GM12878 (cell line): ENCODE results near the gene AATF. TPM values are rescaled to one million over a fixed set of nuclear protein-coding genes. Genes with fewer than 3 reads are reported as not detected.

ENCODE experiments used
- ATAC-seq: fragments of 200-7000 bp; cut with Tn5 transposase; 3 replicates; pipeline ENCODE4 v1.9.1; 2020; ENCODE audit warnings: mild to moderate bottlenecking, moderate library complexity
- BruUV-seq: library from RNA; stranded (reverse); fragments of 400-500 nt; replicated peaks from 2 replicates; lab custom pipeline; 2021; lab: Mats Ljungman, UMichigan
- CTCF ChIA-PET: fragments of 300-600 bp; sonication (Branson Sonifier 250); formaldehyde crosslinking; extraction: SDS; loops from one replicate; lab custom pipeline; 2021; ENCODE audit warnings: inconsistent platforms; lab: Yijun Ruan, JAX
- POLR2A ChIA-PET: fragments of 350-600 bp; formaldehyde crosslinking; extraction: SDS; loops from one replicate; lab custom pipeline; 2021; ENCODE audit warnings: inconsistent platforms; lab: Charles Lee
- RAD21 ChIA-PET: fragments of 300-600 bp; sonication (Branson Sonifier 250); formaldehyde crosslinking; loops from one replicate; lab custom pipeline; 2023; ENCODE audit warnings: antibody characterized with exemption; ENCODE audit not compliant: unreplicated experiment; lab: Charles Lee
- SMC1A ChIA-PET: fragments of 300-600 bp; sonication (Branson Sonifier 250); formaldehyde crosslinking; loops from one replicate; lab custom pipeline; 2023; ENCODE audit not compliant: unreplicated experiment, uncharacterized antibody; lab: Charles Lee
- DNase-seq: peaks from one replicate; pipeline ENCODE4 v3.0.0-alpha.2; 2011; ENCODE audit warnings: low read depth, low spot score
- FAIRE-seq: peaks from 3 replicates; lab custom pipeline; 2011; peaks lifted over from hg19 to GRCh38; lab: Jason Lieb, UNC
- H2AFZ ChIP-seq: 2 replicates; pipeline ENCODE4 v1.6.0; 2011; ENCODE audit warnings: low read depth, low read length, control low read depth; ENCODE audit not compliant: control insufficient read depth
- H3K27ac ChIP-seq: 2 replicates; pipeline ENCODE4 v1.5.1; 2011; ENCODE audit warnings: control low read depth; ENCODE audit not compliant: control insufficient read depth, insufficient read depth
- H3K27me3 ChIP-seq, 2 experiments: replicated peaks in 1 of 2; 2 replicates each; pipeline versions ENCODE4 v1.6.0 to v1.6.1; 2011; ENCODE audit warnings: low read length in 1 of 2; ENCODE audit not compliant: control insufficient read depth in 2 of 2, insufficient read depth in 2 of 2
- H3K36me3 ChIP-seq, 2 experiments: 2 replicates each; pipeline ENCODE4 v1.5.1; 2011; ENCODE audit warnings: low read length in 1 of 2; ENCODE audit not compliant: control insufficient read depth in 2 of 2, insufficient read depth in 2 of 2
- H3K4me1 ChIP-seq: 2 replicates; pipeline ENCODE4 v1.6.1; 2011; ENCODE audit warnings: mild to moderate bottlenecking, low read length, moderate library complexity, mixed read lengths; ENCODE audit not compliant: control insufficient read depth, insufficient read depth
- H3K4me2 ChIP-seq: 2 replicates; pipeline ENCODE4 v1.6.0; 2011; ENCODE audit warnings: control low read depth; ENCODE audit not compliant: control insufficient read depth, insufficient read depth
- H3K4me3 ChIP-seq: fragments of 200-600 bp; sonication (generic); 2 replicates; pipeline ENCODE4 v1.5.1; 2016
- H3K79me2 ChIP-seq: 2 replicates; pipeline ENCODE4 v1.6.0; 2011; ENCODE audit warnings: low read length; ENCODE audit not compliant: control insufficient read depth, insufficient read depth
- H3K9ac ChIP-seq: 2 replicates; pipeline ENCODE4 v1.8.0; 2011; ENCODE audit warnings: low read length, control low read depth, mixed read lengths; ENCODE audit not compliant: control insufficient read depth, insufficient read depth
- H3K9me3 ChIP-seq: replicated peaks from 3 replicates; pipeline ENCODE4 v1.5.1; 2011; ENCODE audit warnings: mild to moderate bottlenecking, low read length; ENCODE audit not compliant: control insufficient read depth, insufficient read depth
- H4K20me1 ChIP-seq: 2 replicates; pipeline ENCODE4 v1.6.0; 2011; ENCODE audit not compliant: control insufficient read depth, insufficient read depth
- BACH1 ChIP-seq: fragments of 450-650 bp; IDR thresholded peaks from 2 replicates; pipeline ENCODE4 v1.6.1; 2017; ENCODE audit warnings: mild to moderate bottlenecking, borderline replicate concordance
- CHD2 ChIP-seq: IDR thresholded peaks from 2 replicates; pipeline ENCODE4 v1.6.1; 2011; ENCODE audit warnings: low read depth, low read length, improper control_type of control experiment, borderline replicate concordance
- HDAC2 ChIP-seq: fragments of 200-600 bp; sonication (generic); IDR thresholded peaks from 2 replicates; pipeline ENCODE4 v1.6.1; 2017
- LARP7 ChIP-seq: fragments of 450-650 bp; IDR thresholded peaks from 2 replicates; pipeline ENCODE4 v1.6.1; 2017; ENCODE audit warnings: mild to moderate bottlenecking
- MTA3 ChIP-seq: IDR thresholded peaks from 2 replicates; pipeline ENCODE4 v1.6.1; 2012; ENCODE audit warnings: low read length, inconsistent platforms, borderline replicate concordance
- NFIC ChIP-seq: IDR thresholded peaks from 2 replicates; pipeline ENCODE4 v1.6.1; 2012; ENCODE audit warnings: low read depth, mild to moderate bottlenecking, inconsistent platforms, low read length, moderate library complexity
- WRNIP1 ChIP-seq: IDR thresholded peaks from 2 replicates; pipeline ENCODE4 v1.6.1; 2011; ENCODE audit warnings: low read depth, low read length, improper control_type of control experiment, borderline replicate concordance
- YBX1 ChIP-seq: fragments of 450-650 bp; IDR thresholded peaks from 2 replicates; pipeline ENCODE4 v1.6.1; 2016; ENCODE audit warnings: antibody characterized with exemption
- WGBS: methylation state at CpG from one replicate; pipeline ENCODE4 v1.1.6; 2016; ENCODE audit warnings: low lambda C conversion rate; ENCODE audit not compliant: insufficient replicate concordance, insufficient coverage; ENCODE audit errors: missing lambda C conversion rate; 5-methylcytosine and 5-hydroxymethylcytosine counted together
- in situ Hi-C: fragments of 300-500 bp; cut with MboI; formaldehyde crosslinking; loops from 9 replicates; pipeline ENCODE4 v1.14.3; 2018; ENCODE audit warnings: mixed read lengths
- intact Hi-C: fragments of 100-400 bp; cut with micrococcal nuclease; formaldehyde crosslinking; loops from one replicate; pipeline ENCODE4 v1.14.2; 2022; ENCODE audit not compliant: unreplicated experiment
- polyA plus RNA-seq, 11 experiments: library from polyadenylated mRNA; depleted of rRNA in 4 of 11; unstranded in 6 of 11; stranded (reverse) in 5 of 11; fragments of >200 nt; fragmentation: Nextera tagmentation in 4 of 11; fragmentation: Illumina TruSeq in 1 of 11; extraction: Ambion mirVana in 4 of 11; extraction: Trizol in 1 of 11; gene quantifications; 1 replicate in 1 of 11; 2 replicates in 10 of 11; pipeline versions ENCODE4 v1.2.1 to v1.2.3, GENCODE V29; 2011 to 2016; ENCODE audit warnings: inconsistent platforms in 2 of 11, missing spikeins in 2 of 11, low read depth in 1 of 11
- total RNA-seq, 4 experiments: library from RNA; depleted of rRNA in 3 of 4; stranded (reverse); fragments of >200 nt in 3 of 4; fragmentation: Illumina TruSeq in 1 of 4; extraction: Trizol in 1 of 4; gene quantifications; 2 replicates each; pipeline versions ENCODE4 v1.2.1 to v1.2.3, GENCODE V29; 2013 to 2021

The AATF gene
- total and polyA plus RNA-seq, 10 of the 15 experiments (the other 5 are each of a cell fraction or from before 2014, with no cell fraction given) = 36.8 to 110 (median 77.9) TPM

DNA sequence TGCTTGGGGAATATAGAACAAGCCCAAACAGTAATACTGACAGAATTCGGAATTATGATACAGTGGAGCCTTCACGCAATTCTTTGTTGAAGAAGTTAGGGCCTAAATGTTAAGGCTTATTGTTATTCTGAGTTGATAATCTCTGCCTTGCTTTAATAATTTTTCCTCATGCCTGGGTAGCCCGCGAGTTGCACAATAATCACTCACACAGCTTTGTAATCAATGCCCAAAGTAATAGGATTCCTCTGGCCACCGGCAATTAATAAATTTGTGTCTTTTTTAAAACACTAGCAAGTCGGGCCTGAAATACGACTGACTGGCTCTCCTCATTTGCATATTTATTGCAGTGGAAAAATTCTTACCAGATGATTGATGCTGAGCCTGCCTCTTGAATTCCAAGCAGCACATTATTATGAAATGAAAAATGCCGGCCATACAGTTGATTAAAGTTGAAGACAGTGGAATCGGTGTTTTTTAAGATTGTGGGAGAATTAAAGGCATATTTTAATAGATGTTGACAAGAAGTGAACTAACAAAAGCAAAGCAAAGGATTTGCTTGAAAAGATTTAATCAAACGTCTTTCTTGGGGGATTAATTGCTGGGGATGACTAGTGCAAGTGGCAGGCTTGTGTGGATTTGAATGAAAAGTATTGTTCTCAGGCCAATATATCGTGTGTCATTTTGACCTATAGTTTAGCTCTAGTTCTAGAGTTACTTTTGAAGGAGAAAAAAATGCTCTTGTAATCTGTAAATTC is 30.2 kb downstream of the AATF start:
- in situ Hi-C loops (no loop called here), intact Hi-C loops (no loop called here)
- FAIRE-seq (no peak), DNase-seq (no peak), ATAC-seq (no peak)
- Histone ChIP-seq H3K36me3 (no peaks in the 10 kb centered on the region; a peak in 1 of 4 replicates), H3K4me2 (no peak overlapping the region), H2AFZ (no peak overlapping the region), H4K20me1 (no peaks in the 10 kb centered on the region), H3K9ac (no peak overlapping the region), H3K27ac (no peak overlapping the region), H3K79me2 (peaks cover 13% of the 10 kb centered on the region), H3K4me3 (no peak overlapping the region), H3K4me1 (no peaks in the 10 kb centered on the region), H3K9me3 (no peaks in the 10 kb centered on the region), H3K27me3 (no peaks in the 10 kb centered on the region)
- no TSS peak for BruUV-seq
- SMC1A ChIA-PET = no interaction called here
- TF ChIP-seq LARP7 = no peak
- CTCF ChIA-PET = interaction anchor here (1.3 kb wide), 1 partner anchor 66 kb away, joined by 3 read pairs; no protein-coding TSS in a partner anchor
- WGBS = 78% methylated on average over 11 of the region's 11 CpGs
- POLR2A ChIA-PET = no interaction called here
- RAD21 ChIA-PET = no interaction called here

DNA sequence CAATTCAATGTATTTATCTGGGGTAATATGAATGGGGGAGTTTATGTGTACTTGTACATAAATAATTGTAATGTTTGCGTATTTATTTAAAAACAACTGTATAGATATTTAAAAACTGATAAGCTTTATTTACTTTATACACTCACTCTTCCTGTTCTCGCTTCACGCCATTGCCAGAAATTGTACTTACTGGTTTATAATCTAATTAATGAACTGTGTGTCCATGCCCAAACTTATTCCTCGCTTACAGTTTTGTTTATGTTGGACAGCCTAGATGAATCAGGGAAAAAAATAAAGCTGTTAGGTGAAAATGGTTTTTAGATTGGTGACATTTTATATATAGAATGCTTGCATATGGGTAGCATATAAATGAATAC is 30.8 kb downstream of the AATF start:
- ChIA-PET POLR2A (no interaction called here), CTCF (interaction anchor here (1.0 to 1.3 kb wide), 2 partner anchors 14 to 66 kb away, joined by 3 to 5 read pairs; no protein-coding TSS in a partner anchor)
- 97% methylated on average over 4 of the region's 4 CpGs for WGBS

More for the DNA sequence above, 30.8 kb downstream of the AATF start:
- DNase-seq (no peak), ATAC-seq (no peak), FAIRE-seq (no peak)
- Histone ChIP-seq H3K4me2 (no peak overlapping the region), H4K20me1 (no peaks in the 10 kb centered on the region), H3K9ac (no peak overlapping the region), H2AFZ (no peak overlapping the region), H3K79me2 (peaks cover 11% of the 10 kb centered on the region), H3K27ac (no peak overlapping the region), H3K4me3 (no peak overlapping the region), H3K9me3 (no peaks in the 10 kb centered on the region), H3K4me1 (no peaks in the 10 kb centered on the region), H3K27me3 (no peaks in the 10 kb centered on the region), H3K36me3 (no peaks in the 10 kb centered on the region; a peak in 2 of 4 replicates)
- in situ Hi-C loops = no loop called here
- ChIA-PET SMC1A (interaction anchor here (0.7 to 1.3 kb wide), 2 partner anchors 23 to 68 kb away, joined by 3 to 4 read pairs; no protein-coding TSS in a partner anchor), RAD21 (no interaction called here)
- no peak for TF ChIP-seq MTA3
- no peak for TF ChIP-seq NFIC
- no peak for TF ChIP-seq YBX1
- no peak for TF ChIP-seq CHD2
- TF ChIP-seq HDAC2 = no peak
- TF ChIP-seq BACH1 = no peak
- TF ChIP-seq WRNIP1 = no peak
- no TSS peak for BruUV-seq
- intact Hi-C loops = no loop called here
